Mesenchymal stem cell (in vitro differentiated cells and primary cell): ENCODE results near the gene RNF40. TPM values are rescaled to one million over a fixed set of nuclear protein-coding genes. Genes with fewer than 3 reads are reported as not detected.

Experiments
- DNase-seq: peaks from one replicate; pipeline ENCODE4 v3.0.0-alpha.2; 2013
- H2AFZ ChIP-seq: one replicate; pipeline ENCODE4 v1.6.1; 2013; ENCODE audit warnings: low read depth, mild to moderate bottlenecking, control low read depth, inconsistent platforms, low read length, moderate library complexity
- H2AK5ac ChIP-seq: 2 replicates; pipeline ENCODE4 v1.6.1; 2013; ENCODE audit warnings: low read length, moderate library complexity, mild to moderate bottlenecking, inconsistent platforms; ENCODE audit not compliant: severe bottlenecking
- H2BK120ac ChIP-seq: one replicate; pipeline ENCODE4 v1.6.1; 2013; ENCODE audit warnings: low read depth, mild to moderate bottlenecking, inconsistent platforms, low read length, moderate library complexity
- H2BK12ac ChIP-seq, 2 experiments: one replicate each; pipeline ENCODE4 v1.6.1; 2013; ENCODE audit warnings: inconsistent platforms in 2 of 2, low read length in 2 of 2, mild to moderate bottlenecking in 2 of 2, moderate library complexity in 2 of 2, control low read depth in 1 of 2
- H2BK15ac ChIP-seq: one replicate; pipeline ENCODE4 v1.6.1; 2013; ENCODE audit warnings: mild to moderate bottlenecking, low read depth, inconsistent platforms; ENCODE audit not compliant: poor library complexity, severe bottlenecking
- H2BK5ac ChIP-seq: 2 replicates; pipeline ENCODE4 v1.6.1; 2013; ENCODE audit warnings: low read depth, mild to moderate bottlenecking, low read length, control low read depth, inconsistent platforms; ENCODE audit not compliant: poor library complexity, severe bottlenecking
- H3K14ac ChIP-seq, 2 experiments: one replicate each; pipeline ENCODE4 v1.6.1; 2013; ENCODE audit warnings: inconsistent platforms in 2 of 2, low read length in 2 of 2, control low read depth in 1 of 2, mild to moderate bottlenecking in 1 of 2, moderate library complexity in 1 of 2
- H3K18ac ChIP-seq, 2 experiments: one replicate each; pipeline ENCODE4 v1.6.1; 2013; ENCODE audit warnings: inconsistent platforms in 2 of 2, low read length in 2 of 2, control low read depth in 1 of 2, low read depth in 1 of 2, mild to moderate bottlenecking in 1 of 2
- H3K23ac ChIP-seq, 2 experiments: one replicate each; pipeline ENCODE4 v1.6.1; 2013; ENCODE audit warnings: inconsistent platforms in 2 of 2, low read length in 2 of 2, mild to moderate bottlenecking in 2 of 2, moderate library complexity in 2 of 2, control low read depth in 1 of 2
- H3K27ac ChIP-seq: 2 replicates; pipeline ENCODE4 v1.5.1; 2013; ENCODE audit warnings: mild to moderate bottlenecking, moderate library complexity, low read length, control low read depth, inconsistent platforms; ENCODE audit not compliant: poor library complexity, severe bottlenecking
- H3K27me3 ChIP-seq, 2 experiments: 2 replicates each; pipeline versions ENCODE4 v1.6.1 to v1.7.0; 2013; ENCODE audit warnings: low read length in 2 of 2, mild to moderate bottlenecking in 2 of 2, moderate library complexity in 2 of 2, control low read depth in 1 of 2, inconsistent platforms in 1 of 2; ENCODE audit not compliant: control insufficient read depth in 1 of 2, insufficient read depth in 1 of 2
- H3K36me3 ChIP-seq, 2 experiments: 2 replicates each; pipeline versions ENCODE4 v1.6.1 to v1.7.0; 2013; ENCODE audit warnings: low read length in 2 of 2, control low read depth in 1 of 2, inconsistent platforms in 1 of 2, low read depth in 1 of 2, mild to moderate bottlenecking in 1 of 2; ENCODE audit not compliant: insufficient read depth in 2 of 2, control insufficient read depth in 1 of 2
- H3K4ac ChIP-seq, 2 experiments: one replicate each; pipeline ENCODE4 v1.6.1; 2013; ENCODE audit warnings: inconsistent platforms in 2 of 2, low read length in 2 of 2, mild to moderate bottlenecking in 2 of 2, moderate library complexity in 2 of 2, control low read depth in 1 of 2, low read depth in 1 of 2
- H3K4me1 ChIP-seq: 2 replicates; pipeline ENCODE4 v1.6.1; 2013; ENCODE audit warnings: low read depth, low read length, control low read depth; ENCODE audit not compliant: control insufficient read depth, insufficient read depth
- H3K4me2 ChIP-seq: 2 replicates; pipeline ENCODE4 v1.6.1; 2013; ENCODE audit warnings: low read length, mild to moderate bottlenecking, inconsistent platforms; ENCODE audit not compliant: poor library complexity, severe bottlenecking
- H3K4me3 ChIP-seq, 2 experiments: 2 replicates each; pipeline versions ENCODE4 v1.5.1 to v1.7.0; 2013; ENCODE audit warnings: low read length in 2 of 2, mild to moderate bottlenecking in 2 of 2, control low read depth in 1 of 2, low read depth in 1 of 2; ENCODE audit not compliant: insufficient read depth in 1 of 2
- H3K79me1 ChIP-seq: replicated peaks from 2 replicates; pipeline ENCODE4 v1.6.1; 2013; ENCODE audit warnings: mild to moderate bottlenecking, control low read depth, low read length, inconsistent platforms; ENCODE audit not compliant: poor library complexity, severe bottlenecking
- H3K9ac ChIP-seq: 2 replicates; pipeline ENCODE4 v1.7.0; 2013; ENCODE audit warnings: mild to moderate bottlenecking, low read length, moderate library complexity
- H3K9me3 ChIP-seq: 2 replicates; pipeline ENCODE4 v1.7.0; 2013; ENCODE audit warnings: mild to moderate bottlenecking, low read length; ENCODE audit not compliant: control insufficient read depth
- H4K8ac ChIP-seq: one replicate; pipeline ENCODE4 v1.6.1; 2013; ENCODE audit warnings: inconsistent platforms, mild to moderate bottlenecking, low read length, moderate library complexity
- H4K91ac ChIP-seq: one replicate; pipeline ENCODE4 v1.6.1; 2013; ENCODE audit warnings: mild to moderate bottlenecking, low read length, inconsistent platforms
- WGBS: methylation state at CpG from one replicate; pipeline ENCODE4 v1.1.7; 2013; ENCODE audit warnings: mixed read lengths; 5-methylcytosine and 5-hydroxymethylcytosine counted together
- polyA plus RNA-seq, 2 experiments: library from polyadenylated mRNA; stranded (reverse); fragments of 200-250 nt; gene quantifications; one replicate each; pipeline ENCODE4 v1.2.3, GENCODE V29; 2013

Gene RNF40
- polyA plus RNA-seq (2013, experiment 1 of 2), result 48.5 TPM
- 47.8 TPM for polyA plus RNA-seq (2013, experiment 2 of 2)

GRCh38 chr16:30761928-30762902 is at the start of gene RNF40, which contains the start of gene CFAP119:
RNF40 (plus strand) TSS chr16:30762322; CDS start chr16:30762546, 224 bp downstream.
CFAP119 (minus strand) TSS chr16:30762062; CDS start chr16:30761748, 314 bp downstream.
- Histone ChIP-seq H3K36me3 (peaks cover 56 to 62% of the 10 kb centered on the region in 2 experiments), H2BK15ac (no peak within 1 kb of the TSS), H3K23ac (no peak within 1 kb of the TSS), H3K9me3 (no peaks in the 10 kb centered on the region), H3K4me3 (peak within 1 kb of the TSS; percentile 87 to 93), H3K4me1 (peaks cover 10% of the 10 kb centered on the region), H3K79me1 (peaks cover 44% of the 10 kb centered on the region), H2AK5ac (no peak within 1 kb of the TSS), H3K27ac (no peak within 1 kb of the TSS), H3K9ac (peak within 1 kb of the TSS; percentile 96), H4K8ac (peak within 1 kb of the TSS; percentile 78), H3K4ac (peak within 1 kb of the TSS in 1 of 2 experiments; percentile 60), H3K27me3 (no peaks in the 10 kb centered on the region), H3K4me2 (peak within 1 kb of the TSS; percentile 87), H2BK120ac (no peak within 1 kb of the TSS), H3K14ac (peak within 1 kb of the TSS in 1 of 2 experiments; percentile 82), H2AFZ (peak within 1 kb of the TSS; percentile 96), H2BK5ac (no peak within 1 kb of the TSS), H3K18ac (peak within 1 kb of the TSS; percentile 60 to 92), H2BK12ac (peak within 1 kb of the TSS in 1 of 2 experiments; percentile 17), H4K91ac (peak within 1 kb of the TSS; percentile 62)
- WGBS, result under 1% methylated on average over 59 of the region's 60 CpGs
- peak; percentile 99 for DNase-seq

GRCh38 chr16:30715750-30716445 is 46.2 kb upstream of the RNF40 start:
- DNase-seq, result peak; percentile 60
- H3K27ac ChIP-seq, result no peak overlapping the region
- H2BK12ac ChIP-seq, result no peak overlapping the region
- no peak overlapping the region for H2BK15ac ChIP-seq
- H4K91ac ChIP-seq, result no peak overlapping the region
- H2BK5ac ChIP-seq, result no peak overlapping the region
- peaks cover 42% of the 10 kb centered on the region for H3K79me1 ChIP-seq
- H3K23ac ChIP-seq, result no peak overlapping the region
- no peak overlapping the region for H2AFZ ChIP-seq
- H3K4ac ChIP-seq, result peak overlapping the region in 1 of 2 experiments; percentile 30
- no peak overlapping the region for H4K8ac ChIP-seq
- H3K4me1 ChIP-seq, result peaks cover 5% of the 10 kb centered on the region
- peaks cover 3% of the 10 kb centered on the region for H3K9me3 ChIP-seq
- no peak overlapping the region for H3K18ac ChIP-seq
- whole genome bisulfite sequencing, result 89% methylated on average over 14 of the region's 17 CpGs
- no peak overlapping the region for H3K9ac ChIP-seq
- H2BK120ac ChIP-seq, result no peak overlapping the region
- peaks cover 77 to 88% of the 10 kb centered on the region in 2 experiments for H3K36me3 ChIP-seq
- H2AK5ac ChIP-seq, result no peak overlapping the region
- H3K27me3 ChIP-seq, result no peaks in the 10 kb centered on the region
- no peak overlapping the region for H3K14ac ChIP-seq
- no peak overlapping the region for H3K4me3 ChIP-seq
- H3K4me2 ChIP-seq, result no peak overlapping the region

GRCh38 chr16:30720086-30720485 is 42.0 kb upstream of the RNF40 start:
- Histone ChIP-seq H3K9ac (no peak overlapping the region), H3K18ac (no peak overlapping the region), H2AFZ (no peak overlapping the region), H3K23ac (no peak overlapping the region), H3K4me3 (no peak overlapping the region), H3K14ac (no peak overlapping the region), H2BK15ac (no peak overlapping the region), H3K4me2 (no peak overlapping the region), H4K8ac (no peak overlapping the region), H3K27me3 (no peaks in the 10 kb centered on the region), H3K9me3 (no peaks in the 10 kb centered on the region), H2BK5ac (no peak overlapping the region), H3K36me3 (peaks cover 83 to 94% of the 10 kb centered on the region in 2 experiments), H4K91ac (no peak overlapping the region), H3K79me1 (peaks cover 59% of the 10 kb centered on the region), H2BK120ac (no peak overlapping the region), H2AK5ac (no peak overlapping the region), H3K4me1 (peaks cover 1% of the 10 kb centered on the region), H3K4ac (no peak overlapping the region), H3K27ac (no peak overlapping the region), H2BK12ac (no peak overlapping the region)
- no peak for DNase-seq
- 96% methylated on average over 11 of the region's 11 CpGs for WGBS

DNA sequence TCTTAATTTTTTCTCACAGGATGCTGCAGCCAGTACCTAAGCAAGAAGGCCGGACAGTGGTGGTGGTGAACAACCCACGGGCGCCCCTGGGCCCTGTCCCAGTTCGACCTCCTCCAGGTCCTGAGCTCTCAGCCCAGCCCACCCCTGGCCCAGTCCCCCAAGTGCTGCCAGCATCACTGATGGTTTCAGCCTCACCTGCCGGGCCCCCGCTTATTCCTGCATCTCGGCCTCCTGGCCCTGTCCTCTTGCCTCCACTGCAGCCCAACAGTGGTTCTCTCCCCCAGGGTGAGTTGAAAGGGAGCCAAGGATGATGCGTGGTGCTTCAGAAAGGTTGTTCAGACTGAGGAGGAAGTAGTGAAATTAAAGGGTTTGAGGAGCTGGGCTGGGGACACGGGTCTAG is 41.4 kb upstream of the RNF40 start:
- no peaks in the 10 kb centered on the region for H3K9me3 ChIP-seq
- H2AK5ac ChIP-seq, result no peak overlapping the region
- no peak for DNase-seq
- H2BK5ac ChIP-seq, result no peak overlapping the region
- H3K27ac ChIP-seq, result no peak overlapping the region
- no peak overlapping the region for H3K4me2 ChIP-seq
- H3K23ac ChIP-seq, result no peak overlapping the region
- WGBS, result 92% methylated on average over 8 of the region's 9 CpGs
- no peaks in the 10 kb centered on the region for H3K27me3 ChIP-seq
- no peak overlapping the region for H4K91ac ChIP-seq
- peaks cover 61% of the 10 kb centered on the region for H3K79me1 ChIP-seq
- H3K4me1 ChIP-seq, result peaks cover 1% of the 10 kb centered on the region
- no peak overlapping the region for H3K4ac ChIP-seq
- H3K36me3 ChIP-seq, result peaks cover 86 to 95% of the 10 kb centered on the region in 2 experiments
- H2BK120ac ChIP-seq, result no peak overlapping the region
- no peak overlapping the region for H4K8ac ChIP-seq
- no peak overlapping the region for H2BK12ac ChIP-seq
- no peak overlapping the region for H2BK15ac ChIP-seq
- H3K18ac ChIP-seq, result no peak overlapping the region
- no peak overlapping the region for H3K4me3 ChIP-seq
- H2AFZ ChIP-seq, result no peak overlapping the region
- H3K14ac ChIP-seq, result no peak overlapping the region
- H3K9ac ChIP-seq, result peak overlapping the region; percentile 22
